NT2/D1 (cell line): ENCODE measurements around the gene LGALS4.

Experiments used
- YY1 ChIP-seq: IDR thresholded peaks from 2 replicates; pipeline ENCODE4 v1.6.1; 2011; ENCODE audit not compliant: insufficient read length, insufficient read depth
- ZNF274 ChIP-seq: IDR thresholded peaks from 2 replicates; pipeline ENCODE4 v1.6.1; 2011; ENCODE audit warnings: mild to moderate bottlenecking, low read depth, low read length

- TF ChIP-seq ZNF274, result no peak
- TF ChIP-seq YY1, result no peak
Observed at GRCh38 chr19:38800577-38801347, 12.0 kb downstream of the LGALS4 start.
